Stimulated activated CD4-positive, alpha-beta T cell treated with anti-CD3 and anti-CD28 coated beads, Interleukin-4, amount 100 ng/mL, for 1 hour (primary cell): ENCODE data around the gene NR5A2.

Experiments used
- DNase-seq: peaks from one replicate; pipeline ENCODE4 v3.0.0-alpha.2; 2020

Gene NR5A2

GRCh38 chr1:200207711-200208126, 180.2 kb downstream of the NR5A2 start:
- DNase-seq: no peak

GRCh38 chr1:200211157-200211556, 183.6 kb downstream of the NR5A2 start:
- no peak for DNase-seq

- DNase-seq: no peak
Observed at GRCh38 chr1:200213392-200213791, 185.9 kb downstream of the NR5A2 start.

GRCh38 chr1:200213921-200214320, 186.4 kb downstream of the NR5A2 start:
- DNase-seq: no peak

GRCh38 chr1:200215350-200215749, 187.8 kb downstream of the NR5A2 start:
- no peak for DNase-seq

GRCh38 chr1:200217703-200218102, 190.2 kb downstream of the NR5A2 start:
- no peak for DNase-seq

GRCh38 chr1:200221614-200222282, 194.2 kb downstream of the NR5A2 start:
- no peak for DNase-seq

GRCh38 chr1:200223207-200223606, 195.7 kb downstream of the NR5A2 start:
- DNase-seq: no peak

- DNase-seq: no peak
Observed at GRCh38 chr1:200223613-200224012, 196.1 kb downstream of the NR5A2 start.

- no peak for DNase-seq
Observed at GRCh38 chr1:200224315-200224714, 196.8 kb downstream of the NR5A2 start.

GRCh38 chr1:200226268-200226968, 198.9 kb downstream of the NR5A2 start:
- DNase-seq: peak; percentile 19

GRCh38 chr1:200226969-200227303, 199.4 kb downstream of the NR5A2 start:
- no peak for DNase-seq
